NB4 (cell line): Measurements from ENCODE around the gene RALB.

Source experiments
- POLR2A ChIP-seq: IDR thresholded peaks from 2 replicates; pipeline ENCODE4 v1.6.1; 2011; ENCODE audit warnings: mild to moderate bottlenecking; ENCODE audit not compliant: insufficient read length; ENCODE audit errors: extremely low read depth
- TF ChIP-seq, protein P1 (sequence below): IDR thresholded peaks from one replicate; pipeline ENCODE4 v1.5.1; 2012; ENCODE audit warnings: low read depth, low read length

DNA sequence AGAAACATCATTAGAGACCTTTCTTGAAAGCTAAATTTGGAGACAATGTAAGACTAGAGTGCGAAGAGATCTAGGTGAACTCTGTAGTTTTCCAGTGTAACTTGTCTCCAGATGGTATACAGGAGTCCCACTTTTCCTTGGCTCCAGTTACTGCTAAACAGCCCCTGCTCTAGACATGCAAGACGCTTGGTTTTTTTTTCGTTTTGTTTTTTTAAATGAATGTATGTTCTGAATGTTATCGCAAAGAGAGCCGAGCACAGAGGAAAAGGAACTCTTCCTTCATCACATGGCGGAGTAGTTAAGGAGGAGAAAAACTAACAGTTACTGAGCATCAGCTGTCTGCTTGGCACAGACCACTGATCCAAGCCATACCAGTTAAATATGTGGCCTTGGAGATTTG, 2.4 kb downstream of the RALB start:
- TF ChIP-seq, protein P1, sequence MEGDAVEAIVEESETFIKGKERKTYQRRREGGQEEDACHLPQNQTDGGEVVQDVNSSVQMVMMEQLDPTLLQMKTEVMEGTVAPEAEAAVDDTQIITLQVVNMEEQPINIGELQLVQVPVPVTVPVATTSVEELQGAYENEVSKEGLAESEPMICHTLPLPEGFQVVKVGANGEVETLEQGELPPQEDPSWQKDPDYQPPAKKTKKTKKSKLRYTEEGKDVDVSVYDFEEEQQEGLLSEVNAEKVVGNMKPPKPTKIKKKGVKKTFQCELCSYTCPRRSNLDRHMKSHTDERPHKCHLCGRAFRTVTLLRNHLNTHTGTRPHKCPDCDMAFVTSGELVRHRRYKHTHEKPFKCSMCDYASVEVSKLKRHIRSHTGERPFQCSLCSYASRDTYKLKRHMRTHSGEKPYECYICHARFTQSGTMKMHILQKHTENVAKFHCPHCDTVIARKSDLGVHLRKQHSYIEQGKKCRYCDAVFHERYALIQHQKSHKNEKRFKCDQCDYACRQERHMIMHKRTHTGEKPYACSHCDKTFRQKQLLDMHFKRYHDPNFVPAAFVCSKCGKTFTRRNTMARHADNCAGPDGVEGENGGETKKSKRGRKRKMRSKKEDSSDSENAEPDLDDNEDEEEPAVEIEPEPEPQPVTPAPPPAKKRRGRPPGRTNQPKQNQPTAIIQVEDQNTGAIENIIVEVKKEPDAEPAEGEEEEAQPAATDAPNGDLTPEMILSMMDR: no peak
- TF ChIP-seq POLR2A: no peak
